Transverse colon (tissue), 4 donors: Measurements from ENCODE around the gene GLIS2. TPM values are rescaled to one million over a fixed set of nuclear protein-coding genes. Genes with fewer than 3 reads are reported as not detected.

Source experiments
- DNase-seq: peaks from one replicate; pipeline ENCODE4 v3.0.0-alpha.2; 2019
- H3K27ac ChIP-seq, 4 donors: fragments of 200-600 bp; sonication (generic); 2 replicates each; pipeline ENCODE4 v1.5.1; 2016 to 2018; ENCODE audit warnings: inconsistent platforms in 4 of 4
- H3K27me3 ChIP-seq: fragments of 200-600 bp; sonication (generic); 2 replicates; pipeline ENCODE4 v1.5.1; 2017; ENCODE audit warnings: inconsistent platforms
- H3K36me3 ChIP-seq, 4 donors: fragments of 200-600 bp; sonication (generic); 2 replicates each; pipeline ENCODE4 v1.5.1; 2017 to 2019; ENCODE audit warnings: inconsistent platforms in 4 of 4
- H3K4me1 ChIP-seq, 4 donors: fragments of 200-600 bp; sonication (generic); 2 replicates each; pipeline ENCODE4 v1.5.1; 2017 to 2020; ENCODE audit warnings: inconsistent platforms in 4 of 4
- H3K4me3 ChIP-seq, 4 donors: fragments of 200-600 bp; sonication (generic); 1 replicate in 1 of 4; 2 replicates in 3 of 4; pipeline versions ENCODE4 v1.5.1 to v1.6.1; 2017 to 2019; ENCODE audit warnings: inconsistent platforms in 4 of 4
- H3K9me3 ChIP-seq, 2 donors: fragments of 200-600 bp; sonication (generic); 2 replicates each; pipeline ENCODE4 v1.5.1; 2017 to 2019; ENCODE audit warnings: inconsistent platforms in 2 of 2
- EP300 ChIP-seq: sonication (generic); formaldehyde crosslinking; IDR thresholded peaks from one replicate; pipeline ENCODE4 v1.6.1; 2017; ENCODE audit warnings: antibody characterized with exemption, low read depth
- POLR2A ChIP-seq: fragments of 450-650 bp; IDR thresholded peaks from one replicate; pipeline ENCODE4 v1.6.1; 2016; ENCODE audit warnings: antibody characterized with exemption, mild to moderate bottlenecking, moderate library complexity
- POLR2AphosphoS5 ChIP-seq, 3 donors: sonication (generic); formaldehyde crosslinking; IDR thresholded peaks; one replicate each; pipeline ENCODE4 v1.6.1; 2016; ENCODE audit warnings: antibody characterized with exemption in 3 of 3
- WGBS, 2 donors: methylation state at CpG; one replicate each; pipeline ENCODE4 v1.1.5; 2018; ENCODE audit warnings: low coverage in 1 of 2; 5-methylcytosine and 5-hydroxymethylcytosine counted together
- in situ Hi-C, 4 donors: fragments of 200-750 bp; cut with MboI; loops; one replicate each; pipeline versions ENCODE4 v1.15.0 to v1.15.1; 2017; ENCODE audit warnings: low sequenced_read_pairs in 3 of 4, low pct_ligation_motif_present in 1 of 4, low pct_unique_long_range_greater_than_20kb in 1 of 4
- intact Hi-C: fragments of 100-400 bp; cut with DNase I; formaldehyde crosslinking; loops from one replicate; pipeline ENCODE4 v1.15.1; 2023; ENCODE audit warnings: low total_unique reads
- total RNA-seq, 4 donors: library from RNA; depleted of rRNA; stranded (reverse); fragments of >200 nt; gene quantifications; one replicate each; pipeline ENCODE4 v1.1.0, GENCODE V29; 2016
- TF ChIP-seq, protein P1 (sequence below), 5 experiments: fragments of 200-600 bp in 3 of 5; fragments of 450-650 bp in 2 of 5; sonication (generic) in 3 of 5; IDR thresholded peaks; 1 replicate in 2 of 5; 2 replicates in 3 of 5; pipeline ENCODE4 v1.5.1; 2016 to 2017; ENCODE audit warnings: antibody characterized with exemption in 5 of 5, inconsistent platforms in 3 of 5, mild to moderate bottlenecking in 2 of 5, moderate library complexity in 1 of 5

Gene GLIS2
- total RNA-seq, 4 donors from 2014 or later, result 0.68 to 5.0 (median 1.8) TPM

DNA sequence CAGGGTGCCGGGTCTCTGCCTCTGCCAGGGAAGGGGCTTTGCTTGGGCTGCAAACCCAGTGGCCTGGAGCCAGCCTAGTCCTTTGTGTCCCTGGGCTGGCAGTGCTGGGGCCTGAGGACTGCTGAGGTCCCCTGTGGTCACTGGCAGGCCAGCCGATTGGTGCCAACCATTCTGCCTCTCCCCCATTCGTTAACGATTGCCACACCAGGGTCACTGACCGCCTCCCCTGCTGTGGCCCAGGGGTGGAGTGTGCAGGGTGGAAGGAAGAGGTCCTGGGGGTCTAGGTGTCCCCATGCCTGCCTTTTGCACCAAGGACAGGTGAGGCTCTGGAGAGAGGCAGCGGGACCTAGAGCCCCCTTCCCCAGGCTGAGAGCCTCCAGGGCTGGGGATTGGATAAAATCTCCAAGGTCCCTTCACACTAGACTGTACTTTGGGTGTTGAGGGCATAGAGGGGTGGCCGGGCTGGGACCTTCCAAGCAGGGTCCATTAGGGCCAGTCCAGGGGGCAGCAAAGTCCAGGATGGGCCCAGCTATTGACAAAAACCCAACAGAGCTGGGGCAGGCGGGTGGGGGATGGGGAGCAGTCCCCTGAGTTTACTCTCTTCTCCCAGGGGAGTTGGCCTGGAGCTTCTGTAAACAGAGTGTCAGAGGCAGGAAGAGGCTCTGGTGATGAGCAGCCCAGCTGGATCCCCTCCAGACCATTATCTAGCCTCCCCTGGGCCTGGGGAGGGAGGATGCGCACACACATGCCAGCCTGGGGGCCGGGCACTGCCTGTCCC is 56.9 kb downstream of the GLIS2 start:
- H3K36me3 ChIP-seq, result no peaks in the 10 kb centered on the region
- no peak for DNase-seq
- intact Hi-C loops (no loop called here), in situ Hi-C loops (no loop called here)
- H3K9me3 ChIP-seq, result no peaks in the 10 kb centered on the region
- TF ChIP-seq POLR2AphosphoS5 (IDR thresholded peaks at IDR 0.05) (no peak), EP300 (no peak), POLR2A (no peak)
- TF ChIP-seq, protein P1, sequence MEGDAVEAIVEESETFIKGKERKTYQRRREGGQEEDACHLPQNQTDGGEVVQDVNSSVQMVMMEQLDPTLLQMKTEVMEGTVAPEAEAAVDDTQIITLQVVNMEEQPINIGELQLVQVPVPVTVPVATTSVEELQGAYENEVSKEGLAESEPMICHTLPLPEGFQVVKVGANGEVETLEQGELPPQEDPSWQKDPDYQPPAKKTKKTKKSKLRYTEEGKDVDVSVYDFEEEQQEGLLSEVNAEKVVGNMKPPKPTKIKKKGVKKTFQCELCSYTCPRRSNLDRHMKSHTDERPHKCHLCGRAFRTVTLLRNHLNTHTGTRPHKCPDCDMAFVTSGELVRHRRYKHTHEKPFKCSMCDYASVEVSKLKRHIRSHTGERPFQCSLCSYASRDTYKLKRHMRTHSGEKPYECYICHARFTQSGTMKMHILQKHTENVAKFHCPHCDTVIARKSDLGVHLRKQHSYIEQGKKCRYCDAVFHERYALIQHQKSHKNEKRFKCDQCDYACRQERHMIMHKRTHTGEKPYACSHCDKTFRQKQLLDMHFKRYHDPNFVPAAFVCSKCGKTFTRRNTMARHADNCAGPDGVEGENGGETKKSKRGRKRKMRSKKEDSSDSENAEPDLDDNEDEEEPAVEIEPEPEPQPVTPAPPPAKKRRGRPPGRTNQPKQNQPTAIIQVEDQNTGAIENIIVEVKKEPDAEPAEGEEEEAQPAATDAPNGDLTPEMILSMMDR (IDR thresholded peaks at IDR 0.05), result no peak
- peak overlapping the region; percentile 52 to 67 (median 58) for H3K4me3 ChIP-seq
- peaks cover 27 to 65% (median 52%) of the 10 kb centered on the region in 4 donors for H3K4me1 ChIP-seq
- no peaks in the 10 kb centered on the region for H3K27me3 ChIP-seq
- WGBS, 2 donors, result 60 to 63% methylated on average over 1 to 9 of the region's 10 CpGs
- H3K27ac ChIP-seq, result peak overlapping the region; percentile 78 to 92 (median 83)

DNA sequence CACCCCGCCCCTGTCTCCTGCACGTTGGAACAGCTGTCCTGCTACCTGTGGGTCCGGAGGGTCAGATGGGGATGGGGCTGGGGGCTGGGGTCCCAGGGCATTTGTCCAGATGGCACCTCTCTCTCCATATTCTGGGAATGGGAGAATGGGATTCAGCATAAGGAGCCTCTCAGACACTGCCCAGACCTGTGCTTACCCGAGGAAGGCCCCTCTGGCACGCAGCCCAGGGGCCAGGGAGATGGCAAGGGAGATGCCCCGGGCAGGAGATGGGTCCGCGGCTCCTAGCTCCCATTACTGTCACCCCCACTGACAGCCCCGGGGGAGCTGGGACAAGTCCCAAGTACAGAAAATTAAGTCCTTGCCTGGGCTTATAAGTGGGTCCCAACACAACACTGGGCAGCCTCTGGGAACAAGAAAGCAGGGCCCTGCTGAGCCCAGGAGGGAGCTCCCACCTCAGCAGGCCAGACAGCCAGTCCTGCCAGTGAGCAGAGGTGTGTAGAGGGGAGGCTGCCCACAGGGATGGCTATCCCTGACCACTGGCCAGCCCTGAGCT is 57.6 kb downstream of the GLIS2 start:
- peak overlapping the region in 2 of 4 donors; percentile 60 to 67 for H3K4me3 ChIP-seq
- intact Hi-C loops, result no loop called here
- DNase-seq, result no peak
- peak overlapping the region; percentile 78 to 92 (median 83) for H3K27ac ChIP-seq
- no peak for TF ChIP-seq POLR2A
- no peak for TF ChIP-seq POLR2AphosphoS5 (IDR thresholded peaks at IDR 0.05)
- no peak for TF ChIP-seq EP300
- TF ChIP-seq, protein P1 (IDR thresholded peaks at IDR 0.05), result no peak
- no peaks in the 10 kb centered on the region for H3K36me3 ChIP-seq
- in situ Hi-C loops, result no loop called here
- H3K9me3 ChIP-seq, result no peaks in the 10 kb centered on the region
- H3K27me3 ChIP-seq, result no peaks in the 10 kb centered on the region
- WGBS, 2 donors, result 37 to 50% methylated on average over 1 to 9 of the region's 9 CpGs
- H3K4me1 ChIP-seq, result peaks cover 27 to 68% (median 54%) of the 10 kb centered on the region in 4 donors

DNA sequence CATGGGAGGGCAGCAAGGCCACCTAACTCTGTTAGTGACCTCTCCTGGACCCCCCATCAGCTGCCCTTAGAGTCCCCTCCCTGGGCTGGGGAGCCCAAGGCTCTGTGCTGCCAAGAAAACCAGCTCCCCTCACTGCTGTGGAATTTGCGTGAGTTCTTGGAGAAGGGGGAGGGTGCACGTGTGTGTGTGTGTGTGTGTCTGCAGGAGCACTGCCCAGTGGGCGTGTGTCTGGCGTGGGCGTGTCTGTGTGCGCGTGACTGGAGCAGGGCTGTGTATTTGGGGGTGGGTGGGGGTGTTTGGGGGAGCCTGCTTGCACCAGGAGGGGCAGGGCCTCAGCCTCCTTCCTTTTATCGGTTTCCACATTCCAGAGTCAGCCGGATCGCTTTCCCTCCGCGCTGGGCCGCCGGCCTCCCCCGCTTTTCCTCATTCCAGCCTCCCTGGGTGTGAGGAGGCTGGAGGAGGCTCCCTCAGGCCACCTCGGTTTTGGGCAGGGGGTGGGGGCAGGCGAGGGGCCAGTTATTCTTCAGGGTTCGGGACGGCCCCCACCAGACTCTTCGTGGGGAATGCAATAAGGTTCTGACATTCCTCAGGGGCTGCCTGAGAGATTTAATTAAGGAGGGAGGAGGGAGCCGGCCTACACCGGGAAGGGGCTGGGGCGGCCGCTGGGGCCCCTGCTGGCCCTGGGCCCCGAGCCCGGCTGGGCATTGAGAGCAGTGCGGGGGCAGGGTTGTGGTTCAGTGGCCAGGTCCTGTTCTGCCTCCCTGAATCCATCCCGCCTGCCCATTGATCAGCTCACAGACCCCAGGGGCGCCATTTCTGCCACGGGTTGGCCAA is 58.3 kb downstream of the GLIS2 start:
- in situ Hi-C loops, result no loop called here
- intact Hi-C loops, result no loop called here
- WGBS, 2 donors, result 56 to 73% methylated on average over 3 to 28 of the region's 30 CpGs
- H3K4me1 ChIP-seq, result peaks cover 27 to 68% (median 54%) of the 10 kb centered on the region in 4 donors
- peak; percentile 64 for DNase-seq
- peak overlapping the region; percentile 78 to 92 (median 83) for H3K27ac ChIP-seq
- H3K36me3 ChIP-seq, result no peaks in the 10 kb centered on the region
- no peak for TF ChIP-seq EP300
- TF ChIP-seq POLR2AphosphoS5 (IDR thresholded peaks at IDR 0.05), result peak; percentile 34 to 59 (median 37)
- peak overlapping the region in 2 of 4 donors; percentile 60 to 67 for H3K4me3 ChIP-seq
- no peaks in the 10 kb centered on the region for H3K9me3 ChIP-seq
- no peaks in the 10 kb centered on the region for H3K27me3 ChIP-seq

GRCh38 chr16:4375717-4376116 is 59.9 kb downstream of the GLIS2 start:
- DNase-seq, result no peak
- no peaks in the 10 kb centered on the region for H3K27me3 ChIP-seq
- no peaks in the 10 kb centered on the region for H3K9me3 ChIP-seq
- TF ChIP-seq POLR2AphosphoS5 (IDR thresholded peaks at IDR 0.05), result no peak
- TF ChIP-seq EP300, result no peak
- TF ChIP-seq, protein P1 (IDR thresholded peaks at IDR 0.05), result no peak
- no peak for TF ChIP-seq POLR2A
- peaks cover 27 to 70% (median 54%) of the 10 kb centered on the region in 4 donors for H3K4me1 ChIP-seq
- H3K4me3 ChIP-seq, result no peak overlapping the region
- peak overlapping the region; percentile 78 to 92 (median 83) for H3K27ac ChIP-seq
- WGBS, 2 donors, result 85% methylated on average over 15 of the region's 15 CpGs; no CpG with 5 or more reads in 1 of the 2 donors
- in situ Hi-C loops, result no loop called here
- H3K36me3 ChIP-seq, result no peaks in the 10 kb centered on the region
- intact Hi-C loops, result no loop called here
